A549 (cell line): ENCODE results near the gene PDCD1. TPM values are rescaled to one million over a fixed set of nuclear protein-coding genes. Genes with fewer than 3 reads are reported as not detected.

Source experiments
- ATAC-seq, 2 experiments: fragments of 200-7000 bp in 1 of 2; fragments of >200 bp in 1 of 2; cut with Nextera tagmentation in 1 of 2; cut with Tn5 transposase in 1 of 2; 3 replicates each; pipeline versions ENCODE4 v1.8.0 to v1.9.1; 2018 to 2020; ENCODE audit warnings: mild to moderate bottlenecking in 1 of 2, moderate library complexity in 1 of 2
- CTCF ChIA-PET: fragments of 300-600 bp; sonication (Branson Sonifier 250); formaldehyde crosslinking; extraction: SDS; loops from one replicate; lab custom pipeline; 2021; ENCODE audit warnings: antibody characterized with exemption, inconsistent platforms; lab: Yijun Ruan, JAX
- POLR2A ChIA-PET: fragments of 350-600 bp; formaldehyde crosslinking; extraction: SDS; loops from one replicate; lab custom pipeline; 2021; ENCODE audit warnings: antibody characterized with exemption, inconsistent platforms; lab: Yijun Ruan, JAX
- DNase-seq, 2 experiments: peaks; one replicate each; pipeline versions ENCODE4 v3.0.0 to v3.0.0-alpha.2; 2011 to 2016; ENCODE audit warnings: low read depth in 1 of 2, low spot score in 1 of 2
- FAIRE-seq: peaks from 2 replicates; lab custom pipeline; 2011; peaks lifted over from hg19 to GRCh38; lab: Jason Lieb, UNC
- H3K27ac ChIP-seq, 2 experiments: fragments of >200 bp; sonication (Bioruptor Twin); formaldehyde crosslinking; 3 replicates each; pipeline ENCODE4 v1.5.1; 2016 to 2017
- H3K4me1 ChIP-seq: fragments of >200 bp; sonication (Bioruptor Twin); formaldehyde crosslinking; 3 replicates; pipeline ENCODE4 v1.6.1; 2016
- H3K4me2 ChIP-seq: fragments of >200 bp; sonication (Bioruptor Twin); formaldehyde crosslinking; 3 replicates; pipeline ENCODE4 v1.6.1; 2016
- H3K4me3 ChIP-seq: fragments of >200 bp; sonication (Bioruptor Twin); formaldehyde crosslinking; 3 replicates; pipeline ENCODE4 v1.5.1; 2016
- H3K9me3 ChIP-seq: fragments of >200 bp; sonication (Bioruptor Twin); formaldehyde crosslinking; 3 replicates; pipeline ENCODE4 v1.6.1; 2016
- CBX2 ChIP-seq: fragments of 200-600 bp; sonication (generic); IDR thresholded peaks from 2 replicates; pipeline ENCODE4 v1.6.1; 2016; ENCODE audit warnings: low read depth, mild to moderate bottlenecking, borderline replicate concordance
- CBX8 ChIP-seq: fragments of 200-600 bp; sonication (generic); IDR thresholded peaks from 2 replicates; pipeline ENCODE4 v1.6.1; 2016
- EHMT2 ChIP-seq: fragments of 200-600 bp; sonication (generic); IDR thresholded peaks from 2 replicates; pipeline ENCODE4 v1.6.1; 2016; ENCODE audit warnings: antibody characterized with exemption, low read depth, mild to moderate bottlenecking, moderate library complexity
- FOSL2 ChIP-seq, 2 experiments: fragments of 450-650 bp in 1 of 2; fragments of >200 bp in 1 of 2; sonication (Bioruptor Twin) in 1 of 2; formaldehyde crosslinking; IDR thresholded peaks; 2 replicates each; pipeline versions ENCODE4 v1.5.0 to v1.6.1; 2016 to 2020; ENCODE audit warnings: mild to moderate bottlenecking in 1 of 2, moderate library complexity in 1 of 2
- HDAC2 ChIP-seq: fragments of 200-600 bp; sonication (generic); IDR thresholded peaks from 2 replicates; pipeline ENCODE4 v1.6.1; 2016
- HOXB13 ChIP-seq: fragments of 250-450 bp; sonication (Bioruptor Pico); IDR thresholded peaks from 2 replicates; pipeline ENCODE4 v1.5.0; 2020; ENCODE audit warnings: low read depth, mild to moderate bottlenecking, moderate library complexity
- JUNB ChIP-seq: fragments of >200 bp; sonication (Bioruptor Twin); formaldehyde crosslinking; IDR thresholded peaks from 2 replicates; pipeline ENCODE4 v1.6.1; 2016
- MYC ChIP-seq: IDR thresholded peaks from 2 replicates; pipeline ENCODE4 v1.6.1; 2012; ENCODE audit warnings: mild to moderate bottlenecking, inconsistent platforms, low read length, improper control_type of control experiment, borderline replicate concordance
- NFE2L2 ChIP-seq: fragments of 150-350 bp; conservative IDR thresholded peaks from 2 replicates; pipeline ENCODE4 v1.6.1; 2014; ENCODE audit warnings: low read length
- NR3C1 ChIP-seq: fragments of >200 bp; sonication (Bioruptor Twin); formaldehyde crosslinking; IDR thresholded peaks from 3 replicates; pipeline ENCODE4 v1.6.1; 2017
- PBX3 ChIP-seq: IDR thresholded peaks from 2 replicates; pipeline ENCODE4 v1.6.1; 2012
- RAD21 ChIP-seq, 2 experiments: fragments of >200 bp in 1 of 2; sonication (Bioruptor Twin) in 1 of 2; formaldehyde crosslinking in 1 of 2; IDR thresholded peaks in 1 of 2; conservative IDR thresholded peaks in 1 of 2; 2 replicates in 1 of 2; 3 replicates in 1 of 2; pipeline ENCODE4 v1.6.1; 2012 to 2018; ENCODE audit warnings: inconsistent platforms in 1 of 2
- RARB ChIP-seq: fragments of 250-450 bp; sonication (Bioruptor Pico); IDR thresholded peaks from 2 replicates; pipeline ENCODE4 v1.8.0; 2021; ENCODE audit warnings: mild to moderate bottlenecking, moderate library complexity
- RNF2 ChIP-seq: fragments of 200-600 bp; sonication (generic); IDR thresholded peaks from 2 replicates; pipeline ENCODE4 v1.6.1; 2016; ENCODE audit warnings: low read depth, mild to moderate bottlenecking, antibody characterized with exemption, moderate library complexity, borderline replicate concordance
- SREBF2 ChIP-seq: fragments of 450-650 bp; IDR thresholded peaks from 2 replicates; pipeline ENCODE4 v1.6.1; 2014; ENCODE audit warnings: mild to moderate bottlenecking, moderate library complexity
- ZC3H11A ChIP-seq: fragments of 450-650 bp; IDR thresholded peaks from 2 replicates; pipeline ENCODE4 v1.6.1; 2014; ENCODE audit warnings: antibody characterized with exemption, mild to moderate bottlenecking
- ZFP36 ChIP-seq: fragments of 450-650 bp; IDR thresholded peaks from 2 replicates; pipeline ENCODE4 v1.6.1; 2014; ENCODE audit warnings: borderline replicate concordance; ENCODE audit not compliant: partially characterized antibody
- WGBS: methylation state at CpG from one replicate; pipeline ENCODE4 v1.1.6; 2017; ENCODE audit errors: missing lambda C conversion rate; 5-methylcytosine and 5-hydroxymethylcytosine counted together
- polyA plus RNA-seq, 4 experiments: library from polyadenylated mRNA; depleted of rRNA in 3 of 4; stranded (reverse); fragments of >200 nt; fragmentation: RNase III in 1 of 4; extraction: RNeasy Plus Mini Kit Qiagen cat#74134 plus additional on column Dnase treatment in 1 of 4; gene quantifications; 2 replicates in 3 of 4; 3 replicates in 1 of 4; pipeline ENCODE4 v1.2.3, GENCODE V29; 2011 to 2017
- TF ChIP-seq, protein P1 (sequence below): IDR thresholded peaks from 2 replicates; pipeline ENCODE4 v1.6.1; 2012; ENCODE audit warnings: low read depth, borderline replicate concordance

Gene PDCD1
- polyA plus RNA-seq, 2 of the 4 experiments (the other 2 are of a cell fraction) = not detected

- TF ChIP-seq RARB (CRISPR knock-in tag) = no peak
- TF ChIP-seq HOXB13 (CRISPR knock-in tag) = no peak
- no peak for TF ChIP-seq CBX8
- TF ChIP-seq JUNB = no peak
- TF ChIP-seq FOSL2 (IDR thresholded peaks at IDR 0.05) = no peak
- peak; percentile 18; the same call in 1 of the 2 replicates for TF ChIP-seq FOSL2 (CRISPR knock-in tag; IDR thresholded peaks at IDR 0.05)
- no peak for TF ChIP-seq MYC
Observed at GRCh38 chr2:241844066-241844728, 14.5 kb downstream of the PDCD1 start (continued).

DNA sequence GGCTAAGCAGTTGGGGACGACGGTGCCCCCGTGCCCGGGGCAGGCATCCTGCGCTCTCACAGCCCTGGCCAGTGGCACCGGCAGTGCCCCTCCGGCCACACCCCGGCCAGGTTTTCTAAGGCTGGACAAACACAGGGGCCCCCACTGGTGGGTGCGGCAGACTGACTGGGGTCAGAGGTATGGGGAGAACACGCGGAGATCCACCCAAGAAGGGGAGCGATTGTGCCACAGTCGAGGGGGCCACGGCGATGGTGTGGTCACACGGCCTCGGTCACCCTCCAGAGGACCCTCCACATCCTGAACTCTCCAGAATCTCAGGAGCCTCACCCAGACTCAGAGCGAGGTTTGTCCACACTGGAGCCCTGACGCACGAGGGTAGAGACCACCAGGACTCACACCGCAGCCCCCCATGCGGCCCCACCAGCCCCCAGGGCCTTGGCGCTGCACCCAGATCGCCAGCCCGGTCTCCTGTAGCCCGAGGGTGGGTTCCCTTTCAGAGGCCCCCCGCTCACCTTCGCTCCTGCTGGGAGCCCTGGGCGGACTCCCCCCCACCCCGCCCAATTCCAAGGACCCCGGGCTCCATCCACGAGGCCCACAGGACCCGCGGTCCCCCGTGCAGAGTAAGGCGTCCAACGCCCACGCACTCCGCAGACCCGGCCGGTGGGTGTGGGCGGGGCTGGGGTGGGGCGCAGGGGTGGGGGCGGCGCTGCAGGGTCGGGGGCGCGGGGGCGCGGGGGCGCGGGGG lies 15.2 kb downstream of the PDCD1 start:
- no peaks in the 10 kb centered on the region for H3K9me3 ChIP-seq
- peaks cover 5% of the 10 kb centered on the region; the same call in 1 of the 3 replicates for H3K4me1 ChIP-seq
- peak overlapping the region; percentile 93 for H3K4me2 ChIP-seq
- peak overlapping the region; percentile 66 to 91 for H3K27ac ChIP-seq
- ChIA-PET POLR2A (interaction anchor here (0.6 kb wide), 1 partner anchor 216 kb away, joined by 3 read pairs; no protein-coding TSS in a partner anchor), CTCF (interaction anchor here (0.6 to 1.3 kb wide), 2 partner anchors 34 to 1204 kb away, joined by 3 to 4 read pairs; no protein-coding TSS in a partner anchor)
- ATAC-seq = no peak; a peak in 2 of 6 replicates
- H3K4me3 ChIP-seq = peak overlapping the region; percentile 50
- 91% methylated on average over 15 of the region's 52 CpGs for WGBS
- no peak for DNase-seq
- TF ChIP-seq ZC3H11A = no peak
- TF ChIP-seq HDAC2 = no peak
- TF ChIP-seq PBX3 = no peak
- no peak for TF ChIP-seq EHMT2
- TF ChIP-seq NR3C1 = no peak
- no peak for TF ChIP-seq RNF2
- TF ChIP-seq NFE2L2 = no peak
- no peak for TF ChIP-seq ZFP36
- TF ChIP-seq RAD21 (conservative IDR thresholded peaks at IDR 0.05 in 1 of 2, IDR thresholded peaks at IDR 0.05 in 1 of 2) = no peak
- TF ChIP-seq, protein P1, sequence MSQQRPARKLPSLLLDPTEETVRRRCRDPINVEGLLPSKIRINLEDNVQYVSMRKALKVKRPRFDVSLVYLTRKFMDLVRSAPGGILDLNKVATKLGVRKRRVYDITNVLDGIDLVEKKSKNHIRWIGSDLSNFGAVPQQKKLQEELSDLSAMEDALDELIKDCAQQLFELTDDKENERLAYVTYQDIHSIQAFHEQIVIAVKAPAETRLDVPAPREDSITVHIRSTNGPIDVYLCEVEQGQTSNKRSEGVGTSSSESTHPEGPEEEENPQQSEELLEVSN = no peak
- FAIRE-seq = no peak

DNA sequence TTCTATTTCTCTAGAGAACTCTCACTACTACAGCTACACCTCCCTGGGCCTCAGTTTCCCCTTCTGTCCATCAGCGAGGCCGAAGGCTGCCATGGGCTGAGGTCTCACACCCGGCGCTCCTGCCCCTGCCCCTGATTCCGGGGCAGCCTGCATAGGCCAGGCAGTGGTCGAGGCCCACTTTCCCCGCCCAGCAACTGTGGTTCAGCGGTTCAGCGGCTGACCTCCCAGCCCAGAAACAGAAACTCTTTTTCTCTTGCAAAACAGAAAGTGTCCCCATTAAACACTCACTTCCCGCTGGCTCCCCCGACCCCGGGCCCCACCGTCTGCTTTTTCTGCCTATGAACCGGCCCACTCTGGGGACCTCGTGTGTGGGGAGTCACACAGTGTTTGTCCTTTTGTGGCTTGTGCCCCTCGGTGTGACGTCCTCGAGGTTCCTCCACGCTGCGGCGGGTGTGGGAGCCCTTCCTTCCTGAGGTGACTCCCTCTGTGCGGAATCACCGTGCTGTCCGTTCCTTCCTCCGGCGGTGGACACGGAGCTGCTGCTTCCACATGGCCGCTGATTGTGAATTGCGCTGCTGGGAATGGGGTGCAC lies 16.0 kb downstream of the PDCD1 start:
- ATAC-seq = no peak; a peak in 1 of 6 replicates
- peaks cover 5% of the 10 kb centered on the region; the same call in 1 of the 3 replicates for H3K4me1 ChIP-seq
- no peak overlapping the region for H3K4me3 ChIP-seq
- 87% methylated on average over 29 of the region's 29 CpGs for WGBS
- no peak overlapping the region for H3K4me2 ChIP-seq
- FAIRE-seq = no peak
- ChIA-PET CTCF (no interaction called here), POLR2A (no interaction called here)
- DNase-seq = no peak
- no peak overlapping the region for H3K27ac ChIP-seq
- TF ChIP-seq SREBF2 (no peak), PBX3 (no peak), CBX2 (no peak)
- H3K9me3 ChIP-seq = no peaks in the 10 kb centered on the region
